Keratinocyte (primary cell): ENCODE measurements around the gene TP63. TPM values are rescaled to one million over a fixed set of nuclear protein-coding genes. Genes with fewer than 3 reads are reported as not detected.

Experiments
- DNase-seq: peaks from one replicate; pipeline ENCODE4 v3.0.0-alpha.2; 2011; ENCODE audit warnings: low read depth, missing footprints, low spot score
- FAIRE-seq: peaks from 2 replicates; lab custom pipeline; 2011; peaks lifted over from hg19 to GRCh38; lab: Jason Lieb, UNC
- H2AFZ ChIP-seq: 2 replicates; pipeline ENCODE4 v1.6.0; 2012; ENCODE audit warnings: low read length, control low read depth, inconsistent platforms; ENCODE audit not compliant: control insufficient read depth
- H3K27ac ChIP-seq: 2 replicates; pipeline ENCODE4 v1.5.1; 2011; ENCODE audit warnings: low read length; ENCODE audit not compliant: control insufficient read depth, insufficient read depth
- H3K27me3 ChIP-seq: 3 replicates; pipeline ENCODE4 v1.6.0; 2011; ENCODE audit warnings: low read length; ENCODE audit not compliant: control insufficient read depth, insufficient read depth; ENCODE audit errors: extremely low read depth
- H3K36me3 ChIP-seq, 2 experiments: 2 replicates in 1 of 2; 3 replicates in 1 of 2; pipeline ENCODE4 v1.5.1; 2011; ENCODE audit warnings: low read length in 2 of 2, mild to moderate bottlenecking in 1 of 2; ENCODE audit not compliant: control insufficient read depth in 2 of 2, insufficient read depth in 2 of 2; ENCODE audit errors: extremely low read depth in 1 of 2
- H3K4me1 ChIP-seq: 3 replicates; pipeline ENCODE4 v1.5.1; 2011; ENCODE audit warnings: low read length; ENCODE audit not compliant: control insufficient read depth, insufficient read depth; ENCODE audit errors: extremely low read depth
- H3K4me2 ChIP-seq: 3 replicates; pipeline ENCODE4 v1.6.0; 2011; ENCODE audit warnings: low read depth, low read length; ENCODE audit not compliant: control insufficient read depth, insufficient read depth; ENCODE audit errors: extremely low read depth
- H3K4me3 ChIP-seq, 3 experiments: fragments of 200-600 bp in 1 of 3; sonication (generic) in 1 of 3; 2 replicates in 2 of 3; 3 replicates in 1 of 3; pipeline ENCODE4 v1.5.1; 2011 to 2016; ENCODE audit warnings: low read length in 3 of 3, mild to moderate bottlenecking in 3 of 3, control low read depth in 2 of 3, inconsistent platforms in 1 of 3, low read depth in 1 of 3, mixed read lengths in 1 of 3, mixed run types in 1 of 3, moderate library complexity in 1 of 3; ENCODE audit not compliant: control insufficient read depth in 2 of 3, insufficient read depth in 2 of 3; ENCODE audit errors: extremely low read depth in 1 of 3
- H3K79me2 ChIP-seq: 2 replicates; pipeline ENCODE4 v1.6.0; 2012; ENCODE audit warnings: low read length; ENCODE audit not compliant: control insufficient read depth, insufficient read depth
- H3K9ac ChIP-seq: 3 replicates; pipeline ENCODE4 v1.6.0; 2011; ENCODE audit warnings: low read length; ENCODE audit not compliant: control insufficient read depth, insufficient read depth; ENCODE audit errors: extremely low read depth
- H3K9me1 ChIP-seq: 3 replicates; pipeline ENCODE4 v1.6.0; 2011; ENCODE audit warnings: low read length; ENCODE audit not compliant: control insufficient read depth, insufficient read depth; ENCODE audit errors: extremely low read depth
- H3K9me3 ChIP-seq: 2 replicates; pipeline ENCODE4 v1.5.1; 2012; ENCODE audit warnings: low read depth, low read length; ENCODE audit not compliant: control insufficient read depth
- H4K20me1 ChIP-seq: 3 replicates; pipeline ENCODE4 v1.6.0; 2011; ENCODE audit warnings: low read length; ENCODE audit not compliant: control insufficient read depth, insufficient read depth; ENCODE audit errors: extremely low read depth
- EZH2 ChIP-seq: IDR thresholded peaks from one replicate; pipeline ENCODE4 v1.6.1; 2012; ENCODE audit warnings: inconsistent platforms, mild to moderate bottlenecking, low read length, moderate library complexity
- dilution Hi-C: fragments of 300-500 bp; cut with MboI; formaldehyde crosslinking; loops from one replicate; pipeline ENCODE4 v1.7.0; 2020; ENCODE audit warnings: low sequenced_read_pairs; ENCODE audit not compliant: extremely low pct_ligation_motif_present
- polyA plus RNA-seq, 5 experiments: library from polyadenylated mRNA; depleted of rRNA in 3 of 5; stranded (reverse) in 3 of 5; stranded (forward) in 1 of 5; unstranded in 1 of 5; fragments of >200 nt; gene quantifications; 1 replicate in 1 of 5; 2 replicates in 3 of 5; 3 replicates in 1 of 5; pipeline versions ENCODE4 v1.2.1 to v1.2.3, GENCODE V29; 2011 to 2012; ENCODE audit warnings: missing spikeins in 2 of 5, low read depth in 1 of 5, low replicate concordance in 1 of 5
- TF ChIP-seq, protein P1 (sequence below), 3 experiments: IDR thresholded peaks in 1 of 3; conservative IDR thresholded peaks in 1 of 3; optimal IDR thresholded peaks in 1 of 3; 2 replicates in 2 of 3; 3 replicates in 1 of 3; pipeline versions ENCODE3 to v1.5.1; 2011; ENCODE audit warnings: low read length in 3 of 3, mild to moderate bottlenecking in 3 of 3, moderate library complexity in 2 of 3, control low read depth in 1 of 3, inconsistent platforms in 1 of 3; ENCODE audit not compliant: insufficient read depth in 2 of 3; ENCODE audit errors: extremely low read depth in 1 of 3

TP63 gene
- polyA plus RNA-seq, 1 donor (not counting 4 experiments of a cell fraction or from before 2014, with no cell fraction given): 214 TPM

DNA sequence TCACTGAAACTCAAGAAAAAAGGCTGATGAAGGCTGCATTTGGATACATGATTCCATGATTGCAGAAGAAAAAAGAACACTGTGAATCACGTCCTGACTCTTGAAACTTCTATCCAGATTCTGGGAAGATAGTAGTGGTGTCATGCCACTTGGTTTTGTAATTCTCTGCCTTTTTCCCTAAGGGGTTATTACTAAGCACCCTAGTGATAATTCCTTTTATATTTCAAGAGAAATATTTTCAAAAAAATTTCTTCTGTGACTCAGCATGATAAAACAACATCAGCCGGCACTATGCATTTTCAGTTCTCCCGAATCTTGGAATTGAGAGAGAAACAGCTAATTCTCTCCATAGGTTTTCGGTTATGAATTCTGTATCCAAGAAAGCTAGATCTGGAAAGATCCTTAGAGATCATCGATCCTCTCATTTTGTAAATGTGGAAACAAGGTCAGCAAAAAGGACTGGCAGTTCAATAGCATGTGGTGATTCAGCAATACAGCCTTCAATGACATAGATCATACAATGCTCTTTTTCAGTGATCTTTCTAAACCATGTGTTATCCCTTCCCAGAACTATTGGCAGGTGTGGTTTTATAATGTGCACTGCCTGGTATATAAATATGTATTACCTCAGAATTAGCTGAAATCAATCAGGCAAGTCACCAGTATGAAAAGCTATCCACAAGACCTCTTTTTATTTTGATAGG is 42.6 kb upstream of the TP63 start:
- peak; percentile 93 for FAIRE-seq
- H3K9me1 ChIP-seq: no peaks in the 10 kb centered on the region
- H3K27ac ChIP-seq: peak overlapping the region; percentile 88
- H3K9me3 ChIP-seq: no peaks in the 10 kb centered on the region
- no peaks in the 10 kb centered on the region for H3K27me3 ChIP-seq
- dilution Hi-C loops: no loop called here
- H3K4me3 ChIP-seq: peak overlapping the region in 2 of 3 experiments; percentile 9 to 22
- no peak for TF ChIP-seq EZH2
- TF ChIP-seq, protein P1, sequence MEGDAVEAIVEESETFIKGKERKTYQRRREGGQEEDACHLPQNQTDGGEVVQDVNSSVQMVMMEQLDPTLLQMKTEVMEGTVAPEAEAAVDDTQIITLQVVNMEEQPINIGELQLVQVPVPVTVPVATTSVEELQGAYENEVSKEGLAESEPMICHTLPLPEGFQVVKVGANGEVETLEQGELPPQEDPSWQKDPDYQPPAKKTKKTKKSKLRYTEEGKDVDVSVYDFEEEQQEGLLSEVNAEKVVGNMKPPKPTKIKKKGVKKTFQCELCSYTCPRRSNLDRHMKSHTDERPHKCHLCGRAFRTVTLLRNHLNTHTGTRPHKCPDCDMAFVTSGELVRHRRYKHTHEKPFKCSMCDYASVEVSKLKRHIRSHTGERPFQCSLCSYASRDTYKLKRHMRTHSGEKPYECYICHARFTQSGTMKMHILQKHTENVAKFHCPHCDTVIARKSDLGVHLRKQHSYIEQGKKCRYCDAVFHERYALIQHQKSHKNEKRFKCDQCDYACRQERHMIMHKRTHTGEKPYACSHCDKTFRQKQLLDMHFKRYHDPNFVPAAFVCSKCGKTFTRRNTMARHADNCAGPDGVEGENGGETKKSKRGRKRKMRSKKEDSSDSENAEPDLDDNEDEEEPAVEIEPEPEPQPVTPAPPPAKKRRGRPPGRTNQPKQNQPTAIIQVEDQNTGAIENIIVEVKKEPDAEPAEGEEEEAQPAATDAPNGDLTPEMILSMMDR (optimal IDR thresholded peaks at IDR 0.05 in 1 of 3, IDR thresholded peaks at IDR 0.05 in 1 of 3, conservative IDR thresholded peaks at IDR 0.05 in 1 of 3; ENCODE audit: extremely low read depth in 1 of 3, insufficient read depth in 2 of 3, low read length in 3 of 3): no peak
- peaks cover 52% of the 10 kb centered on the region for H3K4me1 ChIP-seq
- no peaks in the 10 kb centered on the region for H3K79me2 ChIP-seq
- no peaks in the 10 kb centered on the region for H3K36me3 ChIP-seq
- peak overlapping the region; percentile 73 for H3K4me2 ChIP-seq
- H2AFZ ChIP-seq: peak overlapping the region; percentile 31
- no peaks in the 10 kb centered on the region for H4K20me1 ChIP-seq
- DNase-seq: peak; percentile 23
- H3K9ac ChIP-seq: peak overlapping the region; percentile 51

GRCh38 chr3:189589179-189589569 is 42.0 kb upstream of the TP63 start:
- H3K9me3 ChIP-seq: no peaks in the 10 kb centered on the region
- no peaks in the 10 kb centered on the region for H3K36me3 ChIP-seq
- H3K4me1 ChIP-seq: peaks cover 49% of the 10 kb centered on the region
- H2AFZ ChIP-seq: no peak overlapping the region
- H4K20me1 ChIP-seq: no peaks in the 10 kb centered on the region
- H3K79me2 ChIP-seq: no peaks in the 10 kb centered on the region
- TF ChIP-seq EZH2: no peak
- FAIRE-seq (peak; percentile 86), DNase-seq (no peak)
- H3K4me2 ChIP-seq: peak overlapping the region; percentile 73
- peak overlapping the region in 1 of 3 experiments; percentile 9 for H3K4me3 ChIP-seq
- peak overlapping the region; percentile 51 for H3K9ac ChIP-seq
- dilution Hi-C loops: no loop called here
- H3K27me3 ChIP-seq: no peaks in the 10 kb centered on the region
- H3K27ac ChIP-seq: peak overlapping the region; percentile 88
- H3K9me1 ChIP-seq: no peaks in the 10 kb centered on the region
